HS-27A (cell line): ENCODE results near the gene GRIA4.
"Not testable (repeated sequence)": the region's sequence is repeated elsewhere in the genome, so short reads cannot be mapped to it uniquely, and the experiment has no call there.

Experiments
- DNase-seq: peaks from one replicate; pipeline ENCODE4 v3.0.0-alpha.2; 2012; ENCODE audit warnings: low read depth, missing footprints

GRIA4 gene

DNA sequence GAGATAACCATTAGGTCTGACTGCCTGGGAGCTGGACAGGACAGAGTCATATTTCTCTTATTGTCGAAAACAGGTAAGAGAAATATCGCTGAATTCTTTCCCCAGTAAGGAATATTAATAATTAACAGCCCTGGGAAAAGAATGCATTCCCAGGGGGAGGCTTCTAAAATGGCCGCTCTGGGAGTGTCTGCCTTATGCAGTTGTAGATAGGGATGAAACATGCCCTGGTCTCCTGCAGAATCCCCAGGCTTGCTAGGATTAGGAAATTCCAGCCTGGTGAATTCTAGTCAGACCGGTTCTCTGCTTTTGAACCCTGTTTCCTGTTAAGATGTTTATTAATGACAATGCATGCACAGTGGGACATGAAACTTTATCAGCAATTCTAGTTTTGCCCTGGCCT lies 393.2 kb downstream of the GRIA4 start:
- not testable (repeated sequence) for DNase-seq

DNA sequence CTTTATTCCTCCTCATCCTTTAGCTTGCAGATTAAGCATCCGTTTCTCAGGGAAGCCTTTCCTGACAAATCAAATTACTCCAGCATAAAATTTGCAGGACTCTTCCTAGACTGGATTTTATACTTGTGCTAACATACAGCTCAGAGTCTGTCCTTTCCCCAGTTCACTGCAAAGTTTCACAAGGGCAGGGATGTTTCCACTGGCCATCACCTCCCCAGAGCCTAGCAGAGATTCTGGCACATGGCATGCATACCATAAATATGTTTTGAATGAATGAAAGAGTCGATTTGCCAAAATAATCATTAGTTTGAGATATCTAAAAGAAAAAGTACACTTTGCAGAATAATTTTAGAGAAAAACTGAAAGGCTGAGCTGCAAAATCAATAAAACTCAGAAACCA lies 401.6 kb downstream of the GRIA4 start:
- no peak for DNase-seq

DNA sequence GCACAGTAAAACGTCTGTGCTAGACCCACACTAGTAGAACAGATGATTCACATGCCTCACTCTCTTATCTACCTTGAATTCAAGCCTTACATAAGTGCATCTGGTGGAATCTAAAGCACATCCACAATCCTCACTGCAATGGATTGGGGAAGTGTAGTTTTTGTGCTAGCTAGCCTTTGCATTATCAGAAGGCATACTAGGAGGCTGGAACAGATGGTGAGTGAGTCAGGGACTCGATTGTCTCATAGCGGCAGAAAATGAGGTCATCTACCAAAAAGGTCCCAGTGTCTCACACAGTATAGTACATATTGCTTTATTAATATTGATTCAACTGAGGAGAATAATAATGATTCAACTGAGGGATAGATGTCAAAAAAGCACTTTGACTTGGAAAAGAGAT lies 402.9 kb downstream of the GRIA4 start:
- no peak for DNase-seq

DNA sequence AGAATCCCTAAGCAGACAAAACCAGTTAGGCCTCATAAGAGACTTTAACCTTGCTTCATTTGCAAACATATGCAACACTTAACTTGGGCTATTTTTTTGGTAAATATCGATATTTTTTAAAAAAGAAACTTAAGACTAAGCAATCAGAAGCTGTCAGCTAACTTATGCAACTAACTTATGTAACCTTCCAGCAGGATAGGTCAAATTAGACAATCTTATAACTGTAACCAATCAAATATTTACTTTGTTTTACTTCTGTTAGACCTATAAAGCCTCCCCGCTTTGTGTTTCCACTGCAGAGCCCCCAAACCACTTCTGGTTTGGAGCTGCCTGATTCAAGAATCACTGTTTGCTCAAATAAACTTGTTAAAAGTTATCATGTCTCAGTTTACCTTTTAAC lies 404.2 kb downstream of the GRIA4 start:
- DNase-seq = no peak

DNA sequence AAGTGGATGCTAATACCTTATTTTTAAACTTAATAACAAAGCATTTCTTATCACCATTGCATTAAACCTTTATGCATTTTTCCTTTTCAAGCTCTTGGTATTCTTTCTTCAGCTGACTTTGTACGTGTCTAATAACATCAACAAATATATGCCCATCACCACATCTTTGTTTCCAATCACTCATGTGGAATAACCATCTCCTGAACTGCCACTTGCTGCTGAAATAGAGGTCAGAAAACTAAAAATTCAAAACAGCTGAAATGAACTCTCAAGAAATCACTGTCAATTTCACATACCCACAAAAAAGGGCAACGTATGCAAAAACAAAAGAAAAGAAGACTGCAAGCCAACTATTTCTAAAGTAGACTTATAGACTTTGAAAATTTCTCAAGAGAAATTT lies 404.7 kb downstream of the GRIA4 start:
- no peak for DNase-seq

DNA sequence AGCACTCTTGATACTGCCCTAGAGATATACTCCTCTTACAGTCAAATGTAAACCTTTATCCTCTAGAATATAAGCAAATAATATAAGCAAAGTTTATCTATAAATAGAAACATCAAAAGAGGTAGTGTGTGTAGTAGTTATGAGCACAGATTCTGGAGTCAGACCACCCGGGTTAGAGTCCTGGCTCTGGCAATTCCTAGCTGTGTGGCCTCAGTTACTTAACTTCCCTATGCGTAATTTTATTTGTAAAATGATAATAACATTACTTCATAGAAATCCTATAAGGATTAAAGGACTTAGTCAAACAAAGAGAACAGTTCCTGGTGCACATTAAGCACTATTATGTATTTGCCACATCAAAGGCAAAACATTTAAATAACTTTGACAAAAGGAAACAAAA lies 405.2 kb downstream of the GRIA4 start:
- DNase-seq = no peak

DNA sequence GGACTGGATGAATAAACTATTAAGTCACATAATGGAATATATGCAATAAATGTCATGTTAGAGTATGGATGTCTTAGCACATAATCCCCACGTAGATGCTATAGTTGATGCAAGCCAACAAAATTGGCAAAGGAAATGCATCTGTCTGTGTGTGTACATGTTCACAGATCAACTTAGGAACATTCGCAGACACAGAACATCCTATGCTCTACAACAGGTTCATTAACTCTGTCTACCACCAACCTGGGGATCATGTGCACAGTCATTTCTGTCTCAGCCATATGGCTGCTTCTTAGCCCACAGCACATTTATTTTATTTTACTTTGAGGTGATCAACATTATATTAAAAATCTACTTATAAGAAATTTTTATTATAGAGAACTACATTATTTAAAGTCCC lies 407.2 kb downstream of the GRIA4 start:
- no peak for DNase-seq

DNA sequence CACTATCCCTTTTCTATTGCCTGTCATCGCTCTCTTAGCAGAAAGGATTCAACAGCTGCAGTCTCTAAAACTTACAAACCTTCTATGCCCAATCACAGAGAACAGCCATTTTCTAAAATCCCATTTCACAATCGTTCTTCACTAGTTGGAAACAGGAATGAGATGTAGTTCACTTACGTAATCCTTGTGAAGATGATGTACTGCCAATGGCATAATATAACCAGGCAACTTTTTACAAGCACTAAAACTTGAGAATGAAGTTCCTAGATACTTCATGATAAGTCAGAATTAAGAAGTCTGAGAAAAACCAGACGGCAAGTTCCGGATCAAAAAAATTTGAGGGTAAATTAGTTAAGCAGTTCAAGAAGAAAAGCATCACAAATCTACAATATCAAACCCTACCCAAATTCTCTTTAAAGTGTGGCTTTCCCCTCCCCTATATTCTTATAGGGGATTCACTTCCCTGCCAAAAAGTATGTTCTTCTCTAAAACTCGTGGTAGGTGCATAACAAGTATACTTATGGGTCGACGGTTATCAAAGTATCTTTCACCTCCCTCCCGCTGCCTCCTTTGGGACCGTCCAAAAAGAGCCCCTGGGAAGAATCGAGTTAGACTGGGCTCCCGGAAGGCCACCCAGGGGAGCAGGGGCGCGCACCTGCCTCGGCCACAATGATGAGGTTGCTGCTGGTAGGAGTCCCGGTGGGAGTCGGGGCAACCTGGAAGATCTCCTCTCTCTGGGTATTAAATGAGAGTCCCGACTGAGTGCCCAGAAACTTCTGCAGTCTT lies 411.5 kb downstream of the GRIA4 start:
- DNase-seq = no peak

DNA sequence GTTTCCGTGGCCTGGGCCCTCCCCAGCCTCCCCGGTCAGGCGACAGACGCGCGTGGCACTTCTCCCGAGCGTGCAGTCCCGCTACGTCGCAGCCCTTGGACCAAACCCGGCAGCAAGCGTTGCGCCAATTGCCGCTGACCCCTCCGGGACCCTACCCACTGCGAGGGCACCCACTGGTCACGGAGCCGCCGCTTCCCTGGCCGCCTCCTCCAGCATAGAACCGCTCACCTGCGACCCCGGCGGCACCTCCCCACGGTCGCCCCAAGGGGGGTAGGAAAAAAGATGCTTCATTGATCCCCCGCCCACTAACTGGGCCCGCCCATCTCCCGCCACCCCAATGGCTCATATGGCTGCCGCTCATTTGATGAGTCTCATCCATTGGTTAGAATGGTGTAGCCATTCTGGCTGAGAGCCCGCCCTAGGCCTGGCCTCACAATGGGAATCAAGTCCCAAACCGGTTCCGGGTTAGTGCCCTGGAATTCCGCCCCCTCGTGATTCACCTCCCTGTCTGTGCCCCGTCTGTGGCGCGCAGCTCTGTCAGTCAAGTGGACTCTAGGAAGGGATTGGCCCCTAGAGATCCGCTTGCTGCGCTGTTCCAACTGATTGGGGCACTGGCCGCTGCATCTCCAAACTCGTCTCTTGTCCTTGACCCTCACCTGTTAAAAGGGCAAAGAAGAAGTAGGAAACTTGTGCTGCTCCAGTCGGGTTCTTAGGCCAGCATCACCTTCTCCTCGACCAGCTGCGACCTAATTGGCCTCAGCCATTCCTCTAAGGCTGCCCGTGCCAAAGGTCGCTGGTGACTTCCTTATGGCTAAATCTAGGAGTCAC lies 412.3 kb downstream of the GRIA4 start, which contains the start of gene MSANTD4:
MSANTD4 (minus strand) TSS at position 274 of the 828 bp plus-strand sequence. CDS start 11,323 bp downstream, outside the sequence.
- DNase-seq = peak; percentile 85

DNA sequence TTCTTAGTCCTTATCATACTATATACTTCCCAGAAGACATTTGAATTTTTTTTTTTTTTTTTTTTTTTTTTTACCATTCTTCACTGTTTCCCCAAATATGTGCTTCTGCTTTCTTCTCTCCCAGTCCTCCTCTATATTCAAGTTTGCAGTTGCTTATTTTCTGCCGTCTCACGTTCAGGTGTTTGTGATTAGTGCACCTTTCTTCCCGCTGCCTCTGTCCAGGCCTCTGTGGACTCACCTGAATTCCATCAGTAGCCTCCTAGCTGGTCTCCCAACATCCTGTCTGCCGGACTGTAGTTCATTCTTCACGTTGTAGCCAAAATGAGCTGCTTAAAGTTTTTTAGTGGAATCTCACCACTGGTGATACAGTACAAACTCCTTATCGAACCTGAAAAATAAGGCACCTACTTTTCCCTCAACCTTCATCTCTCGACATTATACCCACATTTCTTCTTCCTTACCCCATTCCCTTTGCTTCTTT lies 413.0 kb downstream of the GRIA4 start:
- DNase-seq = no peak

DNA sequence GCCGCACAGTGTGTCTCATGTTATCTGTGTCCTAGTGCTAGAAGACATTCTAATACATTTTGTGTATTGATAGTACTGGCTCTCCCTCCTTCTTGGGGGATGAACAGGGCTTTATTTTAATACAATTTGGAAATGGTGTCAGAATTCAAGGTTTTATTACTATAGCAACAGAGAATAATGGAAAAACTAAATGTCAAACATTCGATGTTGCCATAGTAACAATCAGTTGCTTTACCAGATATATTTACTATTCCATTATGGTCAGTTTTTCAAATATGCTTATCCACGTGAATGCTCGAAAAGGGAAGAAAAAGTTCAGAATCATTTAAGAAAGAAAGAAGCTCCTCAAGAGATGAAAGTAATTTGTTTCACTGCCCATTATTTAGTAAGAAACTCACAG lies 420.7 kb downstream of the GRIA4 start:
- no peak for DNase-seq

DNA sequence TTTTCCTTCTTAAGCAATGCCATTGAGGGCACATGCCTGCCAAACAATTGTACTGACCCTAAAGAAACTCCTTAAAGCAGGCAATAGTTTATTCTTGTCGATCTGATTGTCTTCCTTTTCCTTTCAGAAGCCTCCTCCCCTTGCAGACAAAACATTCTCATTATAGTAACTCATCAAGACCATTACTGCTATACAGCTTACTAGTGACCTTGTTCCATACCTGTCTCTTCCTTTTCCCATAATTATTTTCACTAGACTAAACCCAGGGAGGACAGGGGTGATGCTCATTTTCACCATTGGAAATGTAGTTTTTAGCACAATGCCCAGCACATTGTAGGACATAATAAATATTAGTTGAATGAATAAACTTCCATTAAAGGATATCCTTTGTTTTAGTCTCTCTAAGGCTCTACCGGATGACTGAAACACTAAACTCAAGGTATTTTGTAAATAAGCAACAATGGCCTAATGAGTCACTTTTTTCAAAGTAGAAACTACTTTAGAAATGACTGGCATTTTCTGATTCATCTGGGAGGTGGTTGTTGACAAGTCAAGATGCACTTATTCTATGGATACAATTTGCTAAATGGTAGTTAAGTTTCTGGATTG lies 421.4 kb downstream of the GRIA4 start:
- no peak for DNase-seq
